Measurements from ENCODE around the gene SEMA4D.

The SEMA4D gene

GRCh38 chr9:89536600-89536999, 38.7 kb upstream of the SEMA4D start:
- H3F3A ChIP-seq (ENCODE audit: insufficient read depth, low read length) = no peaks in the 10 kb centered on the region
- H3K4me2 ChIP-seq (ENCODE audit: low read length) = no peak overlapping the region
- H3K79me2 ChIP-seq (ENCODE audit: insufficient read depth, low read length) = no peaks in the 10 kb centered on the region
- TF ChIP-seq CTCF (IDR thresholded peaks at IDR 0.05; ENCODE audit: low read length) = no peak
- TF ChIP-seq EZH2 (IDR thresholded peaks at IDR 0.05; ENCODE audit: borderline replicate concordance, low read length) = no peak
- no peaks in the 10 kb centered on the region for H4K20me1 ChIP-seq (ENCODE audit: insufficient read depth, low read length)
- H3K27ac ChIP-seq (ENCODE audit: low read depth, low read length, poor library complexity, severe bottlenecking) = no peak overlapping the region
- no peaks in the 10 kb centered on the region for H3K27me3 ChIP-seq (ENCODE audit: insufficient read depth, low read length)
- no peaks in the 10 kb centered on the region for H3K4me1 ChIP-seq (ENCODE audit: insufficient read depth, low read length, severe bottlenecking)
- H3K4me3 ChIP-seq (ENCODE audit: low read depth, low read length, poor library complexity, severe bottlenecking) = no peak overlapping the region
- no peaks in the 10 kb centered on the region for H3K36me3 ChIP-seq (ENCODE audit: insufficient read depth, low read length)
- H3K9me2 ChIP-seq (ENCODE audit: low read depth, low read length) = no peaks in the 10 kb centered on the region
- no peak overlapping the region for H2AFZ ChIP-seq (ENCODE audit: low read length)
- H3K9ac ChIP-seq (ENCODE audit: low read length) = no peak overlapping the region
- H3K9me3 ChIP-seq (ENCODE audit: low read length) = no peaks in the 10 kb centered on the region

- no peaks in the 10 kb centered on the region for H3K27me3 ChIP-seq (ENCODE audit: insufficient read depth, low read length)
- TF ChIP-seq CTCF (IDR thresholded peaks at IDR 0.05; ENCODE audit: low read length) (no peak), EZH2 (IDR thresholded peaks at IDR 0.05; ENCODE audit: borderline replicate concordance, low read length) (no peak)
- no peaks in the 10 kb centered on the region for H3K79me2 ChIP-seq (ENCODE audit: insufficient read depth, low read length)
- no peaks in the 10 kb centered on the region for H3K9me2 ChIP-seq (ENCODE audit: low read depth, low read length)
- no peak overlapping the region for H2AFZ ChIP-seq (ENCODE audit: low read length)
- H3K36me3 ChIP-seq (ENCODE audit: insufficient read depth, low read length) = no peaks in the 10 kb centered on the region
- H3K9ac ChIP-seq (ENCODE audit: low read length) = no peak overlapping the region
- H3K27ac ChIP-seq (ENCODE audit: low read depth, low read length, poor library complexity, severe bottlenecking) = no peak overlapping the region
- no peaks in the 10 kb centered on the region for H3K4me1 ChIP-seq (ENCODE audit: insufficient read depth, low read length, severe bottlenecking)
- H3K9me3 ChIP-seq (ENCODE audit: low read length) = no peaks in the 10 kb centered on the region
- no peak overlapping the region for H3K4me2 ChIP-seq (ENCODE audit: low read length)
- no peaks in the 10 kb centered on the region for H3F3A ChIP-seq (ENCODE audit: insufficient read depth, low read length)
- H4K20me1 ChIP-seq (ENCODE audit: insufficient read depth, low read length) = no peaks in the 10 kb centered on the region
- H3K4me3 ChIP-seq (ENCODE audit: low read depth, low read length, poor library complexity, severe bottlenecking) = no peak overlapping the region
Measured at GRCh38 chr9:89536145-89536574, 38.2 kb upstream of the SEMA4D start.

GRCh38 chr9:89535461-89535860, 37.5 kb upstream of the SEMA4D start:
- no peaks in the 10 kb centered on the region for H3K79me2 ChIP-seq (ENCODE audit: insufficient read depth, low read length)
- no peak overlapping the region for H3K9ac ChIP-seq (ENCODE audit: low read length)
- H3K36me3 ChIP-seq (ENCODE audit: insufficient read depth, low read length) = no peaks in the 10 kb centered on the region
- no peaks in the 10 kb centered on the region for H3F3A ChIP-seq (ENCODE audit: insufficient read depth, low read length)
- H4K20me1 ChIP-seq (ENCODE audit: insufficient read depth, low read length) = no peaks in the 10 kb centered on the region
- H3K4me3 ChIP-seq (ENCODE audit: low read depth, low read length, poor library complexity, severe bottlenecking) = no peak overlapping the region
- H2AFZ ChIP-seq (ENCODE audit: low read length) = no peak overlapping the region
- no peaks in the 10 kb centered on the region for H3K9me3 ChIP-seq (ENCODE audit: low read length)
- H3K4me1 ChIP-seq (ENCODE audit: insufficient read depth, low read length, severe bottlenecking) = no peaks in the 10 kb centered on the region
- H3K9me2 ChIP-seq (ENCODE audit: low read depth, low read length) = no peaks in the 10 kb centered on the region
- no peak overlapping the region for H3K4me2 ChIP-seq (ENCODE audit: low read length)
- no peaks in the 10 kb centered on the region for H3K27me3 ChIP-seq (ENCODE audit: insufficient read depth, low read length)
- no peak overlapping the region for H3K27ac ChIP-seq (ENCODE audit: low read depth, low read length, poor library complexity, severe bottlenecking)
- TF ChIP-seq CTCF (IDR thresholded peaks at IDR 0.05; ENCODE audit: low read length) (no peak), EZH2 (IDR thresholded peaks at IDR 0.05; ENCODE audit: borderline replicate concordance, low read length) (no peak)

Measured in OCI-LY1 (cell line).